Measurements from ENCODE around the gene ITK.

GRCh38 chr5:157263496-157264090 lies 83.0 kb downstream of the ITK start:
- TF ChIP-seq CTCF (IDR thresholded peaks at IDR 0.05) (no peak), POLR2A (IDR thresholded peaks at IDR 0.05) (no peak)
